Dermis lymphatic vessel endothelial cell (primary cell): ENCODE data around the gene LIPG. TPM values are rescaled to one million over a fixed set of nuclear protein-coding genes. Genes with fewer than 3 reads are reported as not detected.

ENCODE experiments used
- total RNA-seq: library from RNA; depleted of rRNA; stranded (reverse); fragments of >200 nt; gene quantifications from 2 replicates; pipeline ENCODE4 v1.2.1, GENCODE V29; 2014

LIPG gene
- 0.26 and 0.33 TPM in 2 replicates for total RNA-seq

GRCh38 chr18:49561289-49562193, at the start of gene LIPG:
LIPG (plus strand) TSS chr18:49562057; CDS start chr18:49562309, 252 bp downstream.

Other genes starting within 250 kb of the LIPG start
- gene DYM, start 101.4 kb upstream of the LIPG start, total RNA-seq = 29.5 and 30.8 TPM in 2 replicates
- gene C18orf32, start 74.8 kb upstream of the LIPG start, total RNA-seq = 8.9 and 10.0 TPM in 2 replicates
- 2,276 and 3,225 TPM in 2 replicates for gene RPL17, start 69.6 kb upstream of the LIPG start, total RNA-seq